ENCODE measurements around the gene PLEK. TPM values are rescaled to one million over a fixed set of nuclear protein-coding genes. Genes with fewer than 3 reads are reported as not detected.

PLEK gene
- total RNA-seq, 3 donors from 2014 or later, result 3.6 to 20.5 (median 11.7) TPM

GRCh38 chr2:68413466-68413865, 48.4 kb downstream of the PLEK start:
- intact Hi-C loops (cut with DNase I; ENCODE audit: low total_unique reads), result no loop called here
- Histone ChIP-seq H3K27ac (no peak overlapping the region), H3K27me3 (no peaks in the 10 kb centered on the region), H3K4me1 (no peaks in the 10 kb centered on the region), H3K9me3 (no peaks in the 10 kb centered on the region), H3K4me3 (no peak overlapping the region), H3K36me3 (no peaks in the 10 kb centered on the region)
- TF ChIP-seq POLR2A (IDR thresholded peaks at IDR 0.05) (no peak), POLR2AphosphoS5 (IDR thresholded peaks at IDR 0.05) (no peak)
- TF ChIP-seq, protein P1, sequence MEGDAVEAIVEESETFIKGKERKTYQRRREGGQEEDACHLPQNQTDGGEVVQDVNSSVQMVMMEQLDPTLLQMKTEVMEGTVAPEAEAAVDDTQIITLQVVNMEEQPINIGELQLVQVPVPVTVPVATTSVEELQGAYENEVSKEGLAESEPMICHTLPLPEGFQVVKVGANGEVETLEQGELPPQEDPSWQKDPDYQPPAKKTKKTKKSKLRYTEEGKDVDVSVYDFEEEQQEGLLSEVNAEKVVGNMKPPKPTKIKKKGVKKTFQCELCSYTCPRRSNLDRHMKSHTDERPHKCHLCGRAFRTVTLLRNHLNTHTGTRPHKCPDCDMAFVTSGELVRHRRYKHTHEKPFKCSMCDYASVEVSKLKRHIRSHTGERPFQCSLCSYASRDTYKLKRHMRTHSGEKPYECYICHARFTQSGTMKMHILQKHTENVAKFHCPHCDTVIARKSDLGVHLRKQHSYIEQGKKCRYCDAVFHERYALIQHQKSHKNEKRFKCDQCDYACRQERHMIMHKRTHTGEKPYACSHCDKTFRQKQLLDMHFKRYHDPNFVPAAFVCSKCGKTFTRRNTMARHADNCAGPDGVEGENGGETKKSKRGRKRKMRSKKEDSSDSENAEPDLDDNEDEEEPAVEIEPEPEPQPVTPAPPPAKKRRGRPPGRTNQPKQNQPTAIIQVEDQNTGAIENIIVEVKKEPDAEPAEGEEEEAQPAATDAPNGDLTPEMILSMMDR (IDR thresholded peaks at IDR 0.05), result no peak
- no peak for DNase-seq (ENCODE audit: low spot score in 2 of 2)

- Histone ChIP-seq H3K4me1 (no peaks in the 10 kb centered on the region), H3K27ac (no peak overlapping the region), H3K36me3 (no peaks in the 10 kb centered on the region), H3K9me3 (no peaks in the 10 kb centered on the region), H3K27me3 (no peaks in the 10 kb centered on the region), H3K4me3 (no peak overlapping the region)
- no peak for TF ChIP-seq POLR2AphosphoS5 (IDR thresholded peaks at IDR 0.05)
- TF ChIP-seq POLR2A (IDR thresholded peaks at IDR 0.05), result no peak
- TF ChIP-seq, protein P1 (IDR thresholded peaks at IDR 0.05), result no peak
- intact Hi-C loops (cut with DNase I; ENCODE audit: low total_unique reads), result no loop called here
- DNase-seq (ENCODE audit: low spot score in 2 of 2), result no peak
Measured at GRCh38 chr2:68414452-68414851, 49.4 kb downstream of the PLEK start.

- Histone ChIP-seq H3K9me3 (no peaks in the 10 kb centered on the region), H3K27ac (no peak overlapping the region), H3K4me3 (no peak overlapping the region), H3K27me3 (no peaks in the 10 kb centered on the region), H3K4me1 (no peaks in the 10 kb centered on the region), H3K36me3 (no peaks in the 10 kb centered on the region)
- DNase-seq (ENCODE audit: low spot score in 2 of 2), result no peak
- intact Hi-C loops (cut with DNase I; ENCODE audit: low total_unique reads), result no loop called here
- TF ChIP-seq POLR2AphosphoS5 (IDR thresholded peaks at IDR 0.05), result no peak
- no peak for TF ChIP-seq POLR2A (IDR thresholded peaks at IDR 0.05)
Measured at GRCh38 chr2:68414876-68415275, 49.8 kb downstream of the PLEK start.

- Histone ChIP-seq H3K27me3 (no peaks in the 10 kb centered on the region), H3K4me1 (no peaks in the 10 kb centered on the region), H3K36me3 (no peaks in the 10 kb centered on the region), H3K4me3 (no peak overlapping the region), H3K9me3 (no peaks in the 10 kb centered on the region), H3K27ac (no peak overlapping the region)
- DNase-seq (ENCODE audit: low spot score in 2 of 2), result no peak
- TF ChIP-seq POLR2AphosphoS5 (IDR thresholded peaks at IDR 0.05) (no peak), POLR2A (IDR thresholded peaks at IDR 0.05) (no peak)
- TF ChIP-seq, protein P1 (IDR thresholded peaks at IDR 0.05), result no peak
- intact Hi-C loops (cut with DNase I; ENCODE audit: low total_unique reads), result no loop called here
Measured at GRCh38 chr2:68415521-68415920, 50.4 kb downstream of the PLEK start.

DNA sequence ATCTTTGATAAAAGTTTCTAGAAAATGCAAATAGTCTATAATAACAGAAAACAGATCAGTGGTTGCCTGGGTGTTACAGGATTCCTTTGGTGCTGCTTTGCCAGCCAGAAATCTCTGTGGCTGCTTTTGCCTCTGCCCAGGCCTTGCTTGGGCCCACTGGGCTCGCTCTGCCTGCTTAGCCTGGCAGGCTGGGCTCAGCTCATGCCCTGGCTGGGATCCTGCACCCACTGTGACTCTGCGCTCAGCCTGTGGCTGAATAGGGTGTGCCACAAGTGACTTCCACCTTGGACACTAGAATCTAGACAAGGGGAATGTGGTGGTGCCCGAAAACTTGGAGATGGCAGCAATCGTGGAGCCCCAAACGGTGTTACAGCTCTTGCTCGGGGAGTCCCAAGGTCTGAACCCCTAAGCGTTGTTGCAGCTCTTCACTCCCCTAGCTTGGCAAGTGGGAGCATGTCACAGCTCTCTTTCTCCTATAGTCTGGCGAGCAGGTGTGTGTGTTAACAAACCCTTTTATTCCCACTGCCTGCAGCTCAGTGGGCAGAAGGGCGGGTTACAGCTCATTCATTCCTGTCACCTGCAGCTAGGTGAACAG, 51.1 kb downstream of the PLEK start:
- intact Hi-C loops (cut with DNase I; ENCODE audit: low total_unique reads), result no loop called here
- no peaks in the 10 kb centered on the region for H3K36me3 ChIP-seq

More for the DNA sequence above, 51.1 kb downstream of the PLEK start:
- TF ChIP-seq, protein P1 (IDR thresholded peaks at IDR 0.05), result no peak
- no peak for TF ChIP-seq POLR2AphosphoS5 (IDR thresholded peaks at IDR 0.05)
- TF ChIP-seq POLR2A (IDR thresholded peaks at IDR 0.05), result no peak
- no peaks in the 10 kb centered on the region for H3K9me3 ChIP-seq
- no peak overlapping the region for H3K27ac ChIP-seq
- no peak for DNase-seq (ENCODE audit: low spot score in 2 of 2)
- no peaks in the 10 kb centered on the region for H3K27me3 ChIP-seq
- no peaks in the 10 kb centered on the region for H3K4me1 ChIP-seq
- H3K4me3 ChIP-seq, result no peak overlapping the region
